SU-DHL-6 (cell line): Measurements from ENCODE around the gene TRPV5.

Experiments
- CTCF ChIP-seq: fragments of 200-600 bp; sonication (generic); IDR thresholded peaks from one replicate; pipeline ENCODE4 v1.5.1; 2017; ENCODE audit warnings: antibody characterized with exemption, mild to moderate bottlenecking, low read length, moderate library complexity; ENCODE audit not compliant: insufficient read depth, poor library complexity, severe bottlenecking
- EZH2phosphoT487 ChIP-seq: fragments of 200-600 bp; sonication (generic), shearing (Covaris generic); conservative IDR thresholded peaks from 2 replicates; pipeline ENCODE4 v1.6.1; 2018; ENCODE audit warnings: mild to moderate bottlenecking, antibody characterized with exemption, low read length, moderate library complexity, mixed read lengths

- TF ChIP-seq CTCF (no peak), EZH2phosphoT487 (no peak)
These were observed 42.6 kb downstream of the TRPV5 start for GRCh38 chr7:142890874-142891485.
